ENCODE data around the gene PAQR5. TPM values are rescaled to one million over a fixed set of nuclear protein-coding genes. Genes with fewer than 3 reads are reported as not detected.
A peak's percentile ranks its signal among the peaks of the same experiment; 100 is the strongest.

The PAQR5 gene
- total RNA-seq, 4 donors from 2014 or later: 0.27 to 2.6 (median 1.4) TPM

- no peaks in the 10 kb centered on the region for H3K27me3 ChIP-seq
- H3K27ac ChIP-seq: no peak overlapping the region
- ATAC-seq: no peak
- no peaks in the 10 kb centered on the region for H3K36me3 ChIP-seq
- peaks cover 0 to 19% (median 0%) of the 10 kb centered on the region in 3 donors for H3K4me1 ChIP-seq
- no peak overlapping the region for H3K4me3 ChIP-seq
- no peaks in the 10 kb centered on the region for H3K9me3 ChIP-seq
- TF ChIP-seq EP300 (IDR thresholded peaks at IDR 0.05) (no peak), CTCF (IDR thresholded peaks at IDR 0.05) (no peak), POLR2AphosphoS5 (IDR thresholded peaks at IDR 0.05) (no peak), POLR2A (IDR thresholded peaks at IDR 0.05) (no peak)
These were observed 113.6 kb downstream of the PAQR5 start for GRCh38 chr15:69412274-69412673.

GRCh38 chr15:69412701-69413100 lies 114.0 kb downstream of the PAQR5 start:
- H3K4me1 ChIP-seq: peaks cover 0 to 19% (median 0%) of the 10 kb centered on the region in 3 donors
- no peaks in the 10 kb centered on the region for H3K9me3 ChIP-seq
- no peak overlapping the region for H3K4me3 ChIP-seq
- TF ChIP-seq CTCF (IDR thresholded peaks at IDR 0.05) (no peak), POLR2A (IDR thresholded peaks at IDR 0.05) (no peak), EP300 (IDR thresholded peaks at IDR 0.05) (no peak), POLR2AphosphoS5 (IDR thresholded peaks at IDR 0.05) (no peak)
- no peaks in the 10 kb centered on the region for H3K27me3 ChIP-seq
- no peak overlapping the region for H3K27ac ChIP-seq
- no peaks in the 10 kb centered on the region for H3K36me3 ChIP-seq
- ATAC-seq: no peak
- WGBS, 2 donors (ENCODE audit: low coverage in 1 of 2): 88 to 90% methylated on average over 1 of the region's 1 CpG

GRCh38 chr15:69413822-69414700 lies 115.3 kb downstream of the PAQR5 start, which contains the start of gene KIF23:
Gene KIF23 (plus strand): TSS chr15:69414349. CDS start chr15:69414466, 117 bp downstream.
- 3 to 13% methylated on average over 6 to 7 of the region's 78 CpGs for WGBS, 2 donors (ENCODE audit: low coverage in 1 of 2)
- Histone ChIP-seq H3K4me1 (peaks cover 0 to 19% (median 0%) of the 10 kb centered on the region in 3 donors), H3K9me3 (no peaks in the 10 kb centered on the region), H3K27me3 (no peaks in the 10 kb centered on the region), H3K36me3 (no peaks in the 10 kb centered on the region), H3K4me3 (peak within 1 kb of the TSS; percentile 54 to 78), H3K27ac (peak within 1 kb of the TSS in 3 of 4 donors; percentile 71 to 86 (median 82))
- peak; percentile 96 for ATAC-seq
- no peak for TF ChIP-seq POLR2A (IDR thresholded peaks at IDR 0.05)
- no peak for TF ChIP-seq CTCF (IDR thresholded peaks at IDR 0.05)
- no peak for TF ChIP-seq POLR2AphosphoS5 (IDR thresholded peaks at IDR 0.05)
- TF ChIP-seq EP300 (IDR thresholded peaks at IDR 0.05): no peak

- no peaks in the 10 kb centered on the region for H3K36me3 ChIP-seq
- H3K9me3 ChIP-seq: no peaks in the 10 kb centered on the region
- peaks cover 0 to 19% (median 0%) of the 10 kb centered on the region in 3 donors for H3K4me1 ChIP-seq
- H3K27ac ChIP-seq: peak overlapping the region in 3 of 4 donors; percentile 71 to 86 (median 82)
- H3K4me3 ChIP-seq: peak overlapping the region; percentile 54 to 78
- H3K27me3 ChIP-seq: no peaks in the 10 kb centered on the region
- peak; percentile 72 for ATAC-seq
- TF ChIP-seq POLR2A (IDR thresholded peaks at IDR 0.05) (no peak), POLR2AphosphoS5 (IDR thresholded peaks at IDR 0.05) (peak; percentile 56), EP300 (IDR thresholded peaks at IDR 0.05) (no peak), CTCF (IDR thresholded peaks at IDR 0.05) (no peak)
- WGBS, 2 donors (ENCODE audit: low coverage in 1 of 2): 0% methylated on average over 2 to 3 of the region's 29 CpGs
These were observed 116.0 kb downstream of the PAQR5 start for GRCh38 chr15:69414701-69415167.

Data from gastroesophageal sphincter (tissue), 4 donors.